ENCODE measurements around the gene CHST15.

CHST15 gene

GRCh38 chr10:124066781-124067714, 26.4 kb downstream of the CHST15 start:
- peak in 1 of 56 donors; percentile 59 for DNase-seq

GRCh38 chr10:124066126-124066700, 27.2 kb downstream of the CHST15 start:
- DNase-seq, result no peak

GRCh38 chr10:124065382-124066125, 27.8 kb downstream of the CHST15 start:
- DNase-seq, result no peak

DNA sequence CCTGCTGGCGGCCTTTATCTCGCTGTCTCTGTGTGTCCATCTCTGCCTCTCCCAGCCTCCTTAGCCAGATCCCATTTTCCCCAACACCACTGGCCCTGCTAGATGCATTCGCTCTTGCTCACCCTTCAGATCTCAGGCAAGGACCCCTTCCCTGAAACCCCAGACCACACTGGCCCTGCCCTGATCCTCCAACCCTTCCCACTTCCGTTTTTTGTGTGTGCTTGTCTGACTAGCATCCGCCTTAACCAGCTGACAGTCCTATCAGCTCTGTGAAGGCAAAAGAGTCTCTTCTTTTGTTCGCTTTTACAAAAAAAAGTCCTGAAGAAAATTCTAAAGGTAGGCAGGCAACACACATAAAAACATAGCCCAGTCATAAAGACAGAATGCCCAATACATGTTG, 28.7 kb downstream of the CHST15 start:
- DNase-seq, result peak in 1 of 56 donors; percentile 15

DNA sequence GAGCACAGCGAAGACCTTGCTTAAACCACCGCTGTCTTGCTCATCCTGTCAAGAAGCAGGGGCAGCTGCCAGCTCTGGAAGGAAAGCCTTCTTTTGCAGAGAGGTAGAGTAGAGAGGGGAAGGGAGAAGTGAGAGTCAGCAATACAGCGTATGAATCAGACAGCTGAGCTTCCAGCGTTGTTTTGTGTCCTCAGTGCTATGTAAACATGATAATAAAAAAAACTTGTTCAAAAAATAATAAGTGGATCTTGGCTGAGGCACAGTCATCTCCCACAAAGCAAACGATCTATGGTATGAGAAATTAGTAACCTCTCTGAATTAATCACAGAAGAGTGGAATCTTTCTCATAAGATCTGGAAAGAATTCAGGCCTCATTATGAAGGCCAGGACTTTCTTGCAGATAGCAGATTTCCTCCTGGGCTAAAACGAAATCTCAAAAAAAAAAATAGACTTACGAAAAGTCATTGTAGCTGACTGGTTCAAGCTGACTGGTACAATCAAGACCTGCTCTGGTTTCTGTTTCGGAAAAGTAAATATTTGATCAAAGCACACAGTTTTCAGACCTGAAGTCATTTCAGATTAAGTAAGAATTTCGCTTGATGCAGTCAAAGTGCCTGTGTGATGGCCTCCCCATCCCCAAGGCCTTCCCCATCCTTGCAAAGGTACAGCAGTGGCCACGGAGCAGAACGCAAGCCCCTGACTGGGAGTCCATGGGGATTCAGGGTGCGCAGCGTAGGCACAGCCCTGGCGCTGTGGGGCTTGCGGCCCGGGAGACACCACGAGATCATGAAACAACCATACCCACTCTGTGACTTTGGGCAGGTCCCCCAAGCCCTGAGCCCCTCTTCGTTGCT, 29.4 kb downstream of the CHST15 start:
- DNase-seq, result peak in 2 of 56 donors; percentile 24 to 28

DNA sequence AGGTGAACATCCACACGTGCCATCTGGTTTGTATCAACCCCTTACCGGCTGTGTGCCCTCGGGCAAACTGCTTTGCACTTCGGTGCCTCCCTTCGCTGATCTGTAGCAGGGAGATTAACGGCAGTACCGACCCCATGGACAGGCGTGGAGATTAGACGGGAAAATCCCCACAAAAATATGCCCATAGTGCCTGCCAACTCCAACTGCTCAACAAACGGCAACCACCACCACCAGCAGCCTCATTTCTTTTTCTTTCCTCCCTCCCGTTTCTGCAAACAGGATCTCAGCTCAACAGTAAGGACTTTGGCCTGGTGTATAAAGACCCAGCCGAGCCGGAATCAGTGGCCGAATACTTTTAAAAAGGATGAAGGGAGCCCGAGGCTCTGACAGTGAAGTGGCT, 31.0 kb downstream of the CHST15 start:
- DNase-seq, result no peak

DNA sequence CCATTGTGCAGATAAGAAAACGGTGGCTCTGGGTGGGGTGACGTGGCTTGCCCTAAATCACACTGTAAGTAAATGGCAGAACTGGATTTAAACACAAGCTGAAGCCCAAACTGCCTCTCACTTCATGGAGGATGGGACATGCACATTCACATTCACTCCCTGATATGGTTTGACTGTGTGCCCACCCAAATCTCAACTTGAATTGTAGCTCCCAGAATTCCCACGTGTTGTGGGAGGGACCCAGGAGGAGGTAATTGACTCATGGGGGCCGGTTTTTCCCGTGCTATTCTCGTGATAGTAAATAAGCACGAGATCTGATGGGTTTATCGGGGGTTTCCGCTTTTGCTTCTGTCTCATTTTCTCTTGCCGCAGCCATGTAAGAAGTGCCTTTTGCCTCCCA, 32.4 kb downstream of the CHST15 start:
- no peak for DNase-seq

DNA sequence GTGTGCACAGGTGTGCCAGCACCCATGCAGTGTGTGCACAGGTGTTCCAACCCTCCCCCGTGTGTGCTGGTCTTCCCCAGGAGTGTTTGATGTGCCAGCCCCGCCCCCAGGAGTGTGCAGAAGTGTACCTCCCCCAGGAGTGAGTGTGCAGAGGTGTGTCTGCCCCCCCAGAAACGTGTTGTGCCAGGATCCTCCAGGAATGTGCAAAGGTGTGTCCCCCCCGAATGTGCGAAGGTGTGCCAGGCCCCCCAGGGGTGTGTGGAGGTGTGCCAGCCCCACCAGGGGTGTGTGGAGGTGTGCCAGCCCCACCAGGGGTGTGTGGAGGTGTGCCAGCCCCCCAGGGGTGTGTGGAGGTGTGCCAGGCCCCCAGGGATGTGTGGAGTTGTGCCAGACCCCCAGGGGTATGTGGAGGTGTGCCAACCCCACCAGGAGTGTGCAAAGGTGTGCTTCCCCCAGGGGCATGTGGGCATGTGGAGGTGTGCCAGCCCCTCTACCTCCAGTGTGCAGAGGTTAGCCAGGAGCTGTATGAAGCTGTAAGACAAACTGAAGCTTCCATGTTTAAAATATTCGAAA, 33.2 kb downstream of the CHST15 start:
- no peak for DNase-seq

GRCh38 chr10:124059551-124059950, 33.8 kb downstream of the CHST15 start:
- peak in 2 of 56 donors; percentile 22 to 31 for DNase-seq

DNA sequence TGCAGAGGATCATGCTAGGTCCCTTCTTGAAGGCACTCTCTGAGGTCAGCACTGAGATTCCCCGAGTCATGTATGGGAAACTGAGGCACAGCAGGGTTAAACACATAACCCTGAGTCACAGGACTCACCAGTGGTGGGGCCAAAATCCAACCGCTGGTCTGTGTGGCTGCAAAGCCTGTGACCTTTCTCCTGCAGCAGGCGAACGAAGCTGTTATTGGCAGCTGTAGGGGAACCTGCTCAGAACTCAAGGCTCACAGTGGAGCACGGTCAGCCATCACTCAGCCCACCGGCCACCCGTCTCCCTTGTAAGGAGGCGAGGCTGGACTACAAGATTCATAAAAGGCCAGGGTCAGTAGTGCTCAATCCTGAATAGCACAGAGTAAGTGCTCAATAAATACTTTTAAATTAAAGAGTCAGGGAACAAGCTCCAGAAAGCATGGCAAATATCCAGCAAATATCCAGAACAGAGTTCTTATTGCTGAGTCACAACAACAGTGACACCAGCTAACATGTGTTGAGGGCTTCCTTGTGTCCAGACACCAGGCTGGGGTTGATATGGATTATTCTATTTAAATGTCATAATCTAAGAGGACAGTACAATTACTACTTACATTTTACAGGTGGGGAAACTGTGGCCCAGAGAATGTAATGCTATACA, 34.9 kb downstream of the CHST15 start:
- DNase-seq, result no peak

DNA sequence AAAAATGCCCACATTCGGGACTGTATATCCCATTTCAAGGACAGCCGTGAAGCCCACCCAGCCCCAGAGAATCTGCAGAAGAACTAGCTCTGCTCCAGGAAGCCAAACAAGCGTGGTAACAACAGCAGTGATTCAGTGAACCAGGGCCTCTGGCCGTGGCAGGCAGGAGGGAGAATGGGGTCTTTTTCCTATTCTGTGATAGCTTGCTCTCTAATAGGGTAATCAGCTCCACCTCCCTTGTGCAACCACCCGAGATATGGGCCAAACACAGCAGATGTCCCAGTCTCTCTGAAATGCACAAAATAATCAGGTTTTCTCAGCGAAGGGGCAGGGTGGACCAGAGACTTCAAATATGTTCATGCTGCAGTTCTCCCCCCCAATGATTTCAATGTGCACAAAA, 35.8 kb downstream of the CHST15 start:
- peak in 1 of 56 donors; percentile 19 for DNase-seq

DNA sequence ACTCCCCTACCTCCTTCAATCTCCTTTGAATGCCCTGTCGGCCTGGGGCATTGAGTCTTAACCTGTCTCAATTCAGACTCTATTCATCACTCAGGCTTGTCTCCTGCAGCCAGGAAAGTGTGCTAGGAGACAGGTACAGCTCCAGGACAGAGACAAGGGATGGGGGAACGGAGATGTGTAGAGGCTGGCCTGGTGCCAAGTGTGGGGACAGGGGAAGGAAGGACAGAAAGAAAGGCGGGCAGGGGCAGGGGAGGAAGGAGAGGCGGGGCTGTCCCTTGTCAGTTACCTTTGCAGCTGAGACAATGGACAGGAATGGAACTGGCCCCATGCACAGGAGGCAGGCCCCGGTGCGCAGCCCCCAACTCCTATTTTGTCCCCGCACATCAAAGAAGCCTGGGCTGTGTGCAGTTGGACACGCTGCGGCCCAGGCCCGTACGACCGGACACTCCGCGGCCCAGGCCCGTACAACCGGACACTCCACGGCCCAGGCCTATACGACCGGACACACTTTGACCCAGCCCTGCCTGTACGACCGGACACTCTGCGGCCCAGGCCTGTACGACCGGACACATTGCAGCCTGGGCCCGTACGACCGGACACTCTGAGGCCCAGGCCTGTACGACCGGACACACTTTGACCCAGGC, 36.9 kb downstream of the CHST15 start:
- no peak for DNase-seq

- DNase-seq, result no peak
These were observed 39.4 kb downstream of the CHST15 start for GRCh38 chr10:124053971-124054370.

DNA sequence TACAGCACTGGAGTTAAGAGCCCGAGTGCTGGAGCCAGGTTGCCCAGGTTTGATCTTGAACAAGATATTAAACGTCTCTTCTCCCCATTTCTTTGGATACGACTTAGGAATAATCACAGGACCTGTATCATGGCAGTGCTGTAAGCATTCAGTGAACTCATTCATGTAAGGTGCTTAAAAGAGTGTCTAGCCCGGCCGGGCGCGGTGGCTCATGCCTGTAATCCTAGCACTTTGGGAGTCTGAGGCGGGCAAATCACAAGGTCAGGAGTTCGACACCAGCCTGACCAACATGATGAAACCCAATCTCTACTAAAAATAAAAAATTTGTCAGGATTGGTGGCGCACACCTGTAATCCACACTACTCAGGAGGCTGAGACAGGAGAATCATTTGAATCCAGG, 40.8 kb downstream of the CHST15 start:
- DNase-seq, result no peak

GRCh38 chr10:124050021-124051015, 43.1 kb downstream of the CHST15 start:
- no peak for DNase-seq

GRCh38 chr10:124049484-124049883, 43.9 kb downstream of the CHST15 start:
- no peak for DNase-seq

- no peak for DNase-seq
These were observed 44.8 kb downstream of the CHST15 start for GRCh38 chr10:124048371-124049290.
